GM21529 (cell line): ENCODE measurements around the gene APBA3.
"Not testable (repeated sequence)": the region's sequence is repeated elsewhere in the genome, so short reads cannot be mapped to it uniquely, and the experiment has no call there.

ENCODE experiments used
- ATAC-seq: cut with Tn5 transposase; IDR thresholded peaks from one replicate; pipeline ENCODE4 v1.9.1; 2021; ENCODE audit not compliant: unreplicated experiment

The APBA3 gene

GRCh38 chr19:3771906-3772455, 10.5 kb upstream of the APBA3 start, which contains the start of gene RAX2:
TSS of gene RAX2 (minus strand) at chr19:3772228. CDS start at chr19:3771742, 486 bp downstream.
- no peak for ATAC-seq

- ATAC-seq = no peak
These were observed 9.8 kb upstream of the APBA3 start for GRCh38 chr19:3771000-3771905.

- no peak for ATAC-seq
These were observed 8.9 kb upstream of the APBA3 start for GRCh38 chr19:3770136-3770999.

GRCh38 chr19:3769494-3769893, 8.0 kb upstream of the APBA3 start:
- ATAC-seq = no peak

- no peak for ATAC-seq
These were observed 7.2 kb upstream of the APBA3 start for GRCh38 chr19:3768748-3769099.

- ATAC-seq = no peak
These were observed 6.7 kb upstream of the APBA3 start for GRCh38 chr19:3768015-3768747.

- no peak for ATAC-seq
These were observed 5.6 kb upstream of the APBA3 start for GRCh38 chr19:3767050-3767449.

- no peak for ATAC-seq
These were observed 5.0 kb upstream of the APBA3 start for GRCh38 chr19:3766520-3766919.

GRCh38 chr19:3765757-3766156, 4.3 kb upstream of the APBA3 start:
- ATAC-seq = not testable (repeated sequence)

GRCh38 chr19:3765121-3765520, 3.6 kb upstream of the APBA3 start:
- no peak for ATAC-seq

- ATAC-seq = peak; percentile 72
These were observed 1.3 kb upstream of the APBA3 start, which contains the start of gene MRPL54 for GRCh38 chr19:3762501-3763459. TSS of gene MRPL54 (plus strand) at chr19:3762682. CDS start at chr19:3762701, 19 bp downstream.

- no peak for ATAC-seq
These were observed 610 bp upstream of the APBA3 start for GRCh38 chr19:3762130-3762473.

- ATAC-seq = no peak
These were observed 576 bp downstream of the APBA3 start for GRCh38 chr19:3760871-3761361.

- no peak for ATAC-seq
These were observed 1.8 kb downstream of the APBA3 start for GRCh38 chr19:3759482-3760254.

GRCh38 chr19:3758297-3758696, 3.2 kb downstream of the APBA3 start:
- not testable (repeated sequence) for ATAC-seq

- not testable (repeated sequence) for ATAC-seq
These were observed 3.8 kb downstream of the APBA3 start for GRCh38 chr19:3757705-3758104.

GRCh38 chr19:3753631-3754410, 7.7 kb downstream of the APBA3 start:
- ATAC-seq = no peak

GRCh38 chr19:3752492-3752891, 9.0 kb downstream of the APBA3 start:
- ATAC-seq = no peak
